HG03196 (cell line): ENCODE data around the gene PEX14.

Experiments used
- ATAC-seq: cut with Tn5 transposase; IDR thresholded peaks from one replicate; pipeline ENCODE4 v1.9.1; 2021; ENCODE audit not compliant: unreplicated experiment

Gene PEX14

GRCh38 chr1:10515976-10516750, 41.4 kb downstream of the PEX14 start:
- no peak for ATAC-seq

- ATAC-seq, result no peak
These were observed 42.4 kb downstream of the PEX14 start for GRCh38 chr1:10516925-10517676.

GRCh38 chr1:10517677-10517982, 42.9 kb downstream of the PEX14 start:
- ATAC-seq, result no peak

- ATAC-seq, result no peak
These were observed 44.3 kb downstream of the PEX14 start for GRCh38 chr1:10519016-10519417.

- ATAC-seq, result no peak
These were observed 45.7 kb downstream of the PEX14 start for GRCh38 chr1:10520497-10520896.

- ATAC-seq, result no peak
These were observed 46.2 kb downstream of the PEX14 start for GRCh38 chr1:10520952-10521351.

GRCh38 chr1:10521537-10522157, 46.9 kb downstream of the PEX14 start:
- no peak for ATAC-seq

GRCh38 chr1:10522322-10522860, 47.6 kb downstream of the PEX14 start:
- no peak for ATAC-seq

GRCh38 chr1:10525208-10525607, 50.5 kb downstream of the PEX14 start:
- no peak for ATAC-seq

- no peak for ATAC-seq
These were observed 53.6 kb downstream of the PEX14 start for GRCh38 chr1:10528066-10529014.

GRCh38 chr1:10529091-10529490, 54.3 kb downstream of the PEX14 start:
- no peak for ATAC-seq

GRCh38 chr1:10529765-10530164, 55.0 kb downstream of the PEX14 start:
- ATAC-seq, result no peak

GRCh38 chr1:10530281-10530740, 55.6 kb downstream of the PEX14 start:
- ATAC-seq, result no peak

GRCh38 chr1:10530756-10531495, 56.2 kb downstream of the PEX14 start:
- ATAC-seq, result no peak

GRCh38 chr1:10532362-10532761, 57.6 kb downstream of the PEX14 start:
- ATAC-seq, result no peak

GRCh38 chr1:10534519-10534918, 59.8 kb downstream of the PEX14 start:
- no peak for ATAC-seq

- no peak for ATAC-seq
These were observed 61.5 kb downstream of the PEX14 start for GRCh38 chr1:10536133-10536770.

GRCh38 chr1:10537082-10537766, 62.5 kb downstream of the PEX14 start:
- no peak for ATAC-seq
